ENCODE results near the gene ZBED5.
"Not testable (repeated sequence)": the region's sequence is repeated elsewhere in the genome, so short reads cannot be mapped to it uniquely, and the experiment has no call there.

ZBED5 gene

GRCh38 chr11:10844356-10844755 is 13.5 kb downstream of the ZBED5 start:
- no peak for TF ChIP-seq CTCF (conservative IDR thresholded peaks at IDR 0.05; ENCODE audit: low read depth, low read length)
- DNase-seq (ENCODE audit: low read depth): no peak
- H3K4me3 ChIP-seq (ENCODE audit: low read length): no peak overlapping the region

GRCh38 chr11:10838881-10839280 is 19.0 kb downstream of the ZBED5 start:
- TF ChIP-seq CTCF (conservative IDR thresholded peaks at IDR 0.05; ENCODE audit: low read depth, low read length): no peak
- no peak overlapping the region for H3K4me3 ChIP-seq (ENCODE audit: low read length)
- no peak for DNase-seq (ENCODE audit: low read depth)

- DNase-seq (ENCODE audit: low read depth): no peak
- no peak overlapping the region for H3K4me3 ChIP-seq (ENCODE audit: low read length)
- TF ChIP-seq CTCF (conservative IDR thresholded peaks at IDR 0.05; ENCODE audit: low read depth, low read length): no peak
Measured at GRCh38 chr11:10838083-10838482, 19.8 kb downstream of the ZBED5 start.

GRCh38 chr11:10836884-10837283 is 21.0 kb downstream of the ZBED5 start:
- not testable (repeated sequence) for DNase-seq (ENCODE audit: low read depth); H3K4me3 ChIP-seq (ENCODE audit: low read length)

- no peak for DNase-seq (ENCODE audit: low read depth)
- no peak overlapping the region for H3K4me3 ChIP-seq (ENCODE audit: low read length)
- no peak for TF ChIP-seq CTCF (conservative IDR thresholded peaks at IDR 0.05; ENCODE audit: low read depth, low read length)
Measured at GRCh38 chr11:10829139-10829538, 28.7 kb downstream of the ZBED5 start.

GRCh38 chr11:10828402-10828801 is 29.5 kb downstream of the ZBED5 start:
- no peak for DNase-seq (ENCODE audit: low read depth)
- TF ChIP-seq CTCF (conservative IDR thresholded peaks at IDR 0.05; ENCODE audit: low read depth, low read length): no peak

GRCh38 chr11:10824888-10825287 is 33.0 kb downstream of the ZBED5 start:
- no peak for TF ChIP-seq CTCF (conservative IDR thresholded peaks at IDR 0.05; ENCODE audit: low read depth, low read length)
- no peak overlapping the region for H3K4me3 ChIP-seq (ENCODE audit: low read length)
- no peak for DNase-seq (ENCODE audit: low read depth)

More at GRCh38 chr11:10828402-10828801, 29.5 kb downstream of the ZBED5 start:
- no peak overlapping the region for H3K4me3 ChIP-seq (ENCODE audit: low read length)

GRCh38 chr11:10823152-10823579 is 34.7 kb downstream of the ZBED5 start:
- no peak for DNase-seq (ENCODE audit: low read depth)
- no peak for TF ChIP-seq CTCF (conservative IDR thresholded peaks at IDR 0.05; ENCODE audit: low read depth, low read length)
- H3K4me3 ChIP-seq (ENCODE audit: low read length): no peak overlapping the region

GRCh38 chr11:10822491-10822890 is 35.4 kb downstream of the ZBED5 start:
- not testable (repeated sequence) for DNase-seq (ENCODE audit: low read depth); H3K4me3 ChIP-seq (ENCODE audit: low read length)
